Natural killer cell (primary cell): Measurements from ENCODE around the gene SPDYE5. TPM values are rescaled to one million over a fixed set of nuclear protein-coding genes. Genes with fewer than 3 reads are reported as not detected.

ENCODE experiments used
- ATAC-seq, 3 donors: fragments of 150-1000 bp in 2 of 3; fragments of 200-7000 bp in 1 of 3; cut with Tn5 transposase; 1 replicate in 1 of 3; 2 replicates in 2 of 3; pipeline ENCODE4 v1.10.0; 2021; ENCODE audit warnings: mild to moderate bottlenecking in 2 of 3, moderate library complexity in 2 of 3
- DNase-seq, 2 donors: peaks; one replicate each; pipeline versions ENCODE4 v3.0.0 to v3.0.0-alpha.2; 2013 to 2021; ENCODE audit warnings: mixed read lengths in 1 of 2
- H3K27ac ChIP-seq: one replicate; pipeline ENCODE4 v1.5.1; 2013; ENCODE audit warnings: mild to moderate bottlenecking, low read length
- H3K27me3 ChIP-seq: one replicate; pipeline ENCODE4 v1.6.1; 2013; ENCODE audit warnings: low read length; ENCODE audit not compliant: control insufficient read depth, insufficient read depth
- H3K36me3 ChIP-seq: one replicate; pipeline ENCODE4 v1.6.1; 2013; ENCODE audit warnings: low read length; ENCODE audit not compliant: control insufficient read depth, insufficient read depth
- H3K4me1 ChIP-seq: one replicate; pipeline ENCODE4 v1.6.1; 2013; ENCODE audit warnings: low read length; ENCODE audit not compliant: control insufficient read depth, insufficient read depth
- H3K4me3 ChIP-seq: one replicate; pipeline ENCODE4 v1.5.1; 2013; ENCODE audit warnings: low read length
- H3K9me3 ChIP-seq: one replicate; pipeline ENCODE4 v1.6.1; 2013; ENCODE audit warnings: low read length; ENCODE audit not compliant: control insufficient read depth, insufficient read depth
- H3K27ac Mint-ChIP-seq, 2 donors: one replicate each; pipeline ENCODE4 v1.8.0; 2022; ENCODE audit warnings: mild to moderate bottlenecking in 2 of 2, mixed read lengths in 2 of 2, moderate library complexity in 1 of 2
- H3K27me3 Mint-ChIP-seq, 2 donors: one replicate each; pipeline ENCODE4 v1.8.0; 2022; ENCODE audit warnings: low read depth in 2 of 2, mixed read lengths in 2 of 2
- H3K36me3 Mint-ChIP-seq: one replicate; pipeline ENCODE4 v1.8.0; 2022; ENCODE audit warnings: mixed read lengths
- H3K4me1 Mint-ChIP-seq, 2 donors: one replicate each; pipeline ENCODE4 v1.8.0; 2022; ENCODE audit warnings: mixed read lengths in 2 of 2
- H3K4me3 Mint-ChIP-seq: one replicate; pipeline ENCODE4 v1.8.0; 2022; ENCODE audit warnings: mild to moderate bottlenecking, moderate library complexity, mixed read lengths
- H3K9me3 Mint-ChIP-seq, 2 donors: one replicate each; pipeline ENCODE4 v1.8.0; 2022; ENCODE audit warnings: mixed read lengths in 2 of 2
- WGBS: methylation state at CpG from one replicate; pipeline ENCODE4 v1.1.7; 2013; ENCODE audit warnings: missing lambda C conversion rate; ENCODE audit not compliant: insufficient coverage; 5-methylcytosine and 5-hydroxymethylcytosine counted together
- intact Hi-C: fragments of 100-400 bp; cut with micrococcal nuclease; formaldehyde crosslinking; loops from one replicate; pipeline ENCODE4 v1.14.2; 2022
- total RNA-seq, 4 donors: library from RNA; stranded (reverse); fragments of 120-200 nt in 1 of 4; gene quantifications; one replicate each; pipeline versions ENCODE4 v1.2.3 to v1.2.4, GENCODE V29; 2013 to 2022
- TF ChIP-seq, protein P1 (sequence below): fragments of 200-600 bp; IDR thresholded peaks from one replicate; pipeline ENCODE4 v1.8.0; 2022; ENCODE audit warnings: antibody characterized with exemption

The SPDYE5 gene
- total RNA-seq, 3 donors from 2014 or later (not counting 1 experiment from before 2014, with no cell fraction given), result 0.09 TPM; not detected in 2

DNA sequence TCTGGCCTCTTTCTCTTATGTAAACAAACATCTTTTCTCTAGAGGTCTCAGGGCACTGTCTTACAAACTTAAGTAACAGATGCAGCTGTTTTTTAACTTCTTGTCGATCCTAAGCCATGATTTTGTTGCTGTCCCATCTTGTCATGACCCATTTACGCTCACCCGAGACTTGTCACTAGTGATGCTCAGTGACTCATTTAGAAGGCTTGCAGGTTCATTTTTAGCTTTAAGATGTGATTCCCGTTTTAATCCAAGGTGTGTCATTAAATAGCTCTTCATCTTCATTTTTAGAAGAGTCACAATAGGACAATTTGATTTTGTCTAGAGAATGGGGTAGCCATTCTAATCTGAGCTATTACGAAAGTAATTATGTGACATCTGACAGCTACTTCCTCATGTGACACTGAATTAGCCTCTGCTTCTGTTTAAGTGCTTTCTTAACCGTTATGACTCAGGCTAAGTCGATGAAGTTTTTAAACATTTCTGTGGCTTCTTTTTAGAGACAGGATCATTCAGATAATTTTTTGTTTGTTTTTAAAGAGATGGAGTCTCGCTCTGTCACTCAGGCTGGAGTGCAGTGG is 42.7 kb downstream of the SPDYE5 start:
- DNase-seq, result no peak
- intact Hi-C loops, result no loop called here

DNA sequence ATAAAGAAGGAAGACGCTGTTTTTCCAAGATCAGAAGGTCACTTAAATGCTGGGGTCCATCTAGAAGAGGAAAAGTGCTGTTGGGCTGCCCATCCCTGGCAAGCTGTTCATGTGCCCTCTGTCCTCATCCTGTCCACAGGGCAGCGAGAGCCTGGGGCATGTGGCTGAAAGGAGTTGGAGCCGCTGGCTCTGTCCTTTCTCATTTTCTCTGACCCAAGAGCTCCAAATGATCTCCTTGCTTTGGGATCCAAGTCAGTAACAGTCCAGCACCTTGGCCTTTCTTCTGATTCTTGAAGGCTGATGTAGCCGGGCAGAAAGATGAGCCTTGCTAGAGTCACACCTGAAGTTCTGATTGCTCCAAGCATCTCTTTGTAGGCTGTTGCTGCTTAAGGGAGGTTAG is 44.4 kb downstream of the SPDYE5 start:
- no peaks in the 10 kb centered on the region for H3K4me1 Mint-ChIP-seq
- peaks cover 25% of the 10 kb centered on the region for H3K36me3 ChIP-seq
- 98% methylated on average over 4 of the region's 4 CpGs for WGBS
- no peak overlapping the region for H3K4me3 Mint-ChIP-seq
- no peaks in the 10 kb centered on the region for H3K36me3 Mint-ChIP-seq
- H3K9me3 Mint-ChIP-seq, result no peaks in the 10 kb centered on the region
- H3K4me1 ChIP-seq, result no peaks in the 10 kb centered on the region
- no peak for DNase-seq
- no peak overlapping the region for H3K27ac ChIP-seq
- H3K27me3 ChIP-seq, result no peaks in the 10 kb centered on the region
- intact Hi-C loops, result no loop called here
- H3K27ac Mint-ChIP-seq, result no peak overlapping the region
- ATAC-seq, result no peak
- H3K27me3 Mint-ChIP-seq, result no peaks in the 10 kb centered on the region
- no peak overlapping the region for H3K4me3 ChIP-seq
- TF ChIP-seq, protein P1, sequence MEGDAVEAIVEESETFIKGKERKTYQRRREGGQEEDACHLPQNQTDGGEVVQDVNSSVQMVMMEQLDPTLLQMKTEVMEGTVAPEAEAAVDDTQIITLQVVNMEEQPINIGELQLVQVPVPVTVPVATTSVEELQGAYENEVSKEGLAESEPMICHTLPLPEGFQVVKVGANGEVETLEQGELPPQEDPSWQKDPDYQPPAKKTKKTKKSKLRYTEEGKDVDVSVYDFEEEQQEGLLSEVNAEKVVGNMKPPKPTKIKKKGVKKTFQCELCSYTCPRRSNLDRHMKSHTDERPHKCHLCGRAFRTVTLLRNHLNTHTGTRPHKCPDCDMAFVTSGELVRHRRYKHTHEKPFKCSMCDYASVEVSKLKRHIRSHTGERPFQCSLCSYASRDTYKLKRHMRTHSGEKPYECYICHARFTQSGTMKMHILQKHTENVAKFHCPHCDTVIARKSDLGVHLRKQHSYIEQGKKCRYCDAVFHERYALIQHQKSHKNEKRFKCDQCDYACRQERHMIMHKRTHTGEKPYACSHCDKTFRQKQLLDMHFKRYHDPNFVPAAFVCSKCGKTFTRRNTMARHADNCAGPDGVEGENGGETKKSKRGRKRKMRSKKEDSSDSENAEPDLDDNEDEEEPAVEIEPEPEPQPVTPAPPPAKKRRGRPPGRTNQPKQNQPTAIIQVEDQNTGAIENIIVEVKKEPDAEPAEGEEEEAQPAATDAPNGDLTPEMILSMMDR, result no peak
- no peaks in the 10 kb centered on the region for H3K9me3 ChIP-seq

More for the DNA sequence above, 42.7 kb downstream of the SPDYE5 start:
- Mint-ChIP-seq H3K27ac (no peak overlapping the region), H3K36me3 (no peaks in the 10 kb centered on the region), H3K27me3 (no peaks in the 10 kb centered on the region), H3K4me3 (no peak overlapping the region), H3K4me1 (no peaks in the 10 kb centered on the region), H3K9me3 (no peaks in the 10 kb centered on the region)
- TF ChIP-seq, protein P1, result no peak
- Histone ChIP-seq H3K27me3 (no peaks in the 10 kb centered on the region), H3K36me3 (peaks cover 23% of the 10 kb centered on the region), H3K4me1 (no peaks in the 10 kb centered on the region), H3K4me3 (no peak overlapping the region), H3K9me3 (no peaks in the 10 kb centered on the region), H3K27ac (no peak overlapping the region)
- no peak for ATAC-seq
- WGBS, result 51% methylated on average over 8 of the region's 8 CpGs

DNA sequence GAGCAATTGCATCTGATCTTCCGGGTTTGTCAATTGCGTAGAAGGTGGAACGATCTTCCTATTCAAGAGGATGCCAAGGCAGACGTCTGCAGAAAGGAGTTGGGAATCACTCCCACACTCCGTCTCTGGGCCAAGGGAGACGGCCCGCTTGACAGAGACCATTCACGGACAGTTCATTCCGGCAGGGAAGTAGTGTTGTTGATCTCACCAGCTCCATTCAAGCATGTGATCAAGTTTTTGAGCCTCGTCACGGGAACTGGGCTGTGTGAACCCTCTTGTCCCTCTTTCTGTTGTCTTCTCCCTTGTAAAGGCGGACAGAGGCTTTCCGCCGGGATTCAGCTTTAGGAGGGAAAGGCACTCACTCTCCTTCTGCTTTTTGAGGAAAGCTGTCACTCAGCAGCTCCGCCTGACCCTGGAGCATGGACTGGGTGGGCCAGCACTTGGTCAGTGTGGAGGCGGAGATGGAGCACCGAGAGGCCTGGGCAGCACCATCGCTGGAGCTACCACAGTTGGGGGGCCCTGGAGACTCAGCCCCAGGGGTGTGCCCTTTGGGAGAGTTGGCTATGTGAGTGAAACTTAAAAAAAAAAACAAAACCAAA is 44.9 kb downstream of the SPDYE5 start:
- H3K4me3 ChIP-seq, result no peak overlapping the region
- no peaks in the 10 kb centered on the region for H3K27me3 ChIP-seq
- no peak overlapping the region for H3K27ac ChIP-seq
- peaks cover 25% of the 10 kb centered on the region for H3K36me3 ChIP-seq
- no peaks in the 10 kb centered on the region for H3K9me3 ChIP-seq
- Mint-ChIP-seq H3K27me3 (no peaks in the 10 kb centered on the region), H3K4me1 (no peaks in the 10 kb centered on the region), H3K9me3 (no peaks in the 10 kb centered on the region), H3K36me3 (no peaks in the 10 kb centered on the region), H3K4me3 (no peak overlapping the region), H3K27ac (no peak overlapping the region)
- intact Hi-C loops, result no loop called here
- 97% methylated on average over 18 of the region's 18 CpGs for WGBS
- H3K4me1 ChIP-seq, result no peaks in the 10 kb centered on the region
- DNase-seq (no peak), ATAC-seq (no peak)
- TF ChIP-seq, protein P1, result no peak

DNA sequence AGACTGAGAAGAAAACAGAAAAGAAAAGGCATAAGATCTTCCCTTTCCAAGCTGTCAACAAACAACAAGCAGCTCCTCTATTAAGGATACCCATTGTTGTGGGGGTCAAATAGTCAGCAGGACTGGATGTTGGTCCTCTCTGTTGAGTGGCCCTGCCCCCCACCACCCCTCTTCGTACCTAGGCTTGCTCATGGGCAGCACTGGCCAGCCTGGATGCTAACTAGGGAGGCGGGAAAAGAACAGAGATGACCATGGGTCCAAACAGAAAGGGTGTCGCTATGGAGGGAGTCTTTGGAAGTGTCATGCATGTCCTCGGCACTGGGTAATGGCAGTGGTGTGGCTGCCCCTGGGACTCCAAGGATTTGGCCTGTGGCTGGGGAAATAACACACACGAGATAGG is 45.6 kb downstream of the SPDYE5 start:
- ATAC-seq (no peak), DNase-seq (no peak)
- no peaks in the 10 kb centered on the region for H3K27me3 ChIP-seq
- Mint-ChIP-seq H3K9me3 (no peaks in the 10 kb centered on the region), H3K4me1 (no peaks in the 10 kb centered on the region), H3K27me3 (no peaks in the 10 kb centered on the region), H3K27ac (no peak overlapping the region), H3K36me3 (no peaks in the 10 kb centered on the region), H3K4me3 (no peak overlapping the region)
- no peak overlapping the region for H3K4me3 ChIP-seq
- H3K27ac ChIP-seq, result no peak overlapping the region
- H3K4me1 ChIP-seq, result no peaks in the 10 kb centered on the region
- H3K36me3 ChIP-seq, result peaks cover 28% of the 10 kb centered on the region
- TF ChIP-seq, protein P1, result no peak
- H3K9me3 ChIP-seq, result no peaks in the 10 kb centered on the region
- intact Hi-C loops, result no loop called here
- 97% methylated on average over 5 of the region's 5 CpGs for WGBS
